Hematopoietic multipotent progenitor cell treated with erythropoietin and hydrocortisone succinate and interleukin-3 and kit ligand, for 17 days (in vitro differentiated cells): Measurements from ENCODE around the gene GNB5.
"Not testable (repeated sequence)": the region's sequence is repeated elsewhere in the genome, so short reads cannot be mapped to it uniquely, and the experiment has no call there.

Source experiments
- DNase-seq: peaks from one replicate; pipeline ENCODE4 v3.0.0-alpha.2; 2015; ENCODE audit warnings: low spot score

GNB5 gene

GRCh38 chr15:52165494-52166131, 25.6 kb downstream of the GNB5 start:
- not testable (repeated sequence) for DNase-seq

GRCh38 chr15:52164631-52165265, 26.4 kb downstream of the GNB5 start:
- no peak for DNase-seq

GRCh38 chr15:52163321-52164190, 27.6 kb downstream of the GNB5 start:
- no peak for DNase-seq

- no peak for DNase-seq
These were observed 28.3 kb downstream of the GNB5 start for GRCh38 chr15:52162876-52163275.

- no peak for DNase-seq
These were observed 28.9 kb downstream of the GNB5 start for GRCh38 chr15:52162260-52162659.

GRCh38 chr15:52161406-52161966, 29.7 kb downstream of the GNB5 start:
- DNase-seq, result no peak

GRCh38 chr15:52159645-52160044, 31.5 kb downstream of the GNB5 start:
- no peak for DNase-seq

- no peak for DNase-seq
These were observed 33.0 kb downstream of the GNB5 start for GRCh38 chr15:52158084-52158765.

- no peak for DNase-seq
These were observed 35.3 kb downstream of the GNB5 start for GRCh38 chr15:52155878-52156277.

- DNase-seq, result no peak
These were observed 36.0 kb downstream of the GNB5 start for GRCh38 chr15:52154896-52155865.

GRCh38 chr15:52153900-52154895, 37.0 kb downstream of the GNB5 start:
- DNase-seq, result no peak

- no peak for DNase-seq
These were observed 39.8 kb downstream of the GNB5 start for GRCh38 chr15:52151353-52151752.

GRCh38 chr15:52150871-52151270, 40.3 kb downstream of the GNB5 start:
- DNase-seq, result no peak

- DNase-seq, result no peak
These were observed 41.0 kb downstream of the GNB5 start for GRCh38 chr15:52150043-52150825.

GRCh38 chr15:52148403-52148802, 42.8 kb downstream of the GNB5 start:
- DNase-seq, result no peak

GRCh38 chr15:52146776-52147175, 44.4 kb downstream of the GNB5 start:
- DNase-seq, result no peak

- no peak for DNase-seq
These were observed 44.9 kb downstream of the GNB5 start for GRCh38 chr15:52146261-52146660.

- DNase-seq, result no peak
These were observed 46.5 kb downstream of the GNB5 start for GRCh38 chr15:52144656-52145178.

GRCh38 chr15:52143873-52144272, 47.3 kb downstream of the GNB5 start:
- no peak for DNase-seq
